ENCODE data around the gene GALNT5. TPM values are rescaled to one million over a fixed set of nuclear protein-coding genes. Genes with fewer than 3 reads are reported as not detected.

GALNT5 gene
- total and polyA plus RNA-seq, 2 donors (not counting 3 experiments of a cell fraction or from before 2014, with no cell fraction given) = not detected

DNA sequence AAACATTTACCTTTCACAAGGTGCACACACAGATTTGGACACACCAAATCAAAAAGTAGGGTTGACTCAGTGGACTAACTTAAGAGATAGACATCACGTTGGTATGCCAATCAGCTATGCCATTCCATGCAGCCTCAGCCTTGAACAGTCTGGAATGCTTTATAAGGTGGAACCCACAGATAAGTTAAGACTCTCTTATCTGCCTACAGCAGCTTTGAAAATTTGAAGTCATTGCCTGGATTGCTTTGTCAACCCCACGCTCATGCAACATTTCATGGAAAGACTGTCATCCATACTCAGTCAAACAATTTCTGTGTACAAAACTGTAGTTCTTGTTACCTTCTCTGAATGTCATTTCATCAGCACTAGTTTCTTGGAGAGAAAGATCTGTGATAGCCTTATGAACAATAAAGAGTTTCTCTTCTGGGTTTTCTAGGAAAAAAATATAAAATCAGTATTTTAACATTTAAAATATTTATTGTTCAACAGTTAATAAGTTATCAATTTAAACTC, 66.9 kb downstream of the GALNT5 start:
- FAIRE-seq = no peak
- intact Hi-C loops (cut with micrococcal nuclease) = no loop called here

More for the DNA sequence above, 66.9 kb downstream of the GALNT5 start:
- Histone ChIP-seq H3K4me3 (replicated peaks in 1 of 3; ENCODE audit: insufficient read depth in 1 of 3, low read depth in 1 of 3, low read length in 3 of 3) (no peak overlapping the region), H3K36me3 (ENCODE audit: control insufficient read depth in 2 of 2, extremely low read depth in 1 of 2, insufficient read depth in 2 of 2, low read length in 2 of 2) (no peaks in the 10 kb centered on the region), H3K27me3 (ENCODE audit: control insufficient read depth in 2 of 2, insufficient read depth in 2 of 2, low read length in 2 of 2) (peaks cover 0 to 4% of the 10 kb centered on the region in 2 experiments), H3K4me1 (ENCODE audit: control insufficient read depth, extremely low read depth, insufficient read depth, low read length) (no peaks in the 10 kb centered on the region), H3K27ac (ENCODE audit: insufficient read depth, low read depth, low read length) (no peak overlapping the region), H3K9me1 (replicated peaks; ENCODE audit: control insufficient read depth, extremely low read depth, insufficient read depth, low read length) (no peaks in the 10 kb centered on the region), H3K79me2 (ENCODE audit: control insufficient read depth, insufficient read depth, low read length) (no peaks in the 10 kb centered on the region), H3K9ac (replicated peaks; ENCODE audit: extremely low read depth, insufficient read depth, low read length) (no peak overlapping the region), H3K4me2 (ENCODE audit: insufficient read depth, low read length) (no peak overlapping the region), H4K20me1 (replicated peaks; ENCODE audit: control insufficient read depth, extremely low read depth, insufficient read depth, low read length) (no peaks in the 10 kb centered on the region), H2AFZ (ENCODE audit: low read depth, low read length) (no peak overlapping the region), H3K9me3 (replicated peaks; ENCODE audit: control insufficient read depth, insufficient read depth, low read length) (no peaks in the 10 kb centered on the region)
- BruUV-seq (replicated peaks) = no TSS peak
- ChIA-PET POLR2A (no interaction called here), CTCF (interaction anchor here (1.3 to 15.2 kb wide), 3 partner anchors 8 to 20 kb away, joined by 3 to 249 read pairs (median 113); no protein-coding TSS in a partner anchor)
- TF ChIP-seq, protein P1, sequence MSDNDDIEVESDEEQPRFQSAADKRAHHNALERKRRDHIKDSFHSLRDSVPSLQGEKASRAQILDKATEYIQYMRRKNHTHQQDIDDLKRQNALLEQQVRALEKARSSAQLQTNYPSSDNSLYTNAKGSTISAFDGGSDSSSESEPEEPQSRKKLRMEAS (IDR thresholded peaks at IDR 0.05; ENCODE audit: insufficient read depth, insufficient read length) = no peak
- TF ChIP-seq GATA2 (IDR thresholded peaks at IDR 0.05; ENCODE audit: insufficient read depth, insufficient read length, low read depth, low read length) (no peak), POLR2A (IDR thresholded peaks at IDR 0.05; ENCODE audit: low read depth, low read length) (no peak), POLR2AphosphoS5 (IDR thresholded peaks at IDR 0.05; ENCODE audit: insufficient read depth, low read depth, low read length) (no peak), FOS (IDR thresholded peaks at IDR 0.05; ENCODE audit: borderline replicate concordance, insufficient read depth, low read length) (no peak), EZH2 (IDR thresholded peaks at IDR 0.05; ENCODE audit: borderline replicate concordance, low read depth, low read length, severe bottlenecking) (no peak), MYC (IDR thresholded peaks at IDR 0.05; ENCODE audit: low read depth, low read length) (no peak), JUN (IDR thresholded peaks at IDR 0.05; ENCODE audit: borderline replicate concordance, insufficient read depth, insufficient read length, low read depth) (no peak)
- TF ChIP-seq, protein P2, sequence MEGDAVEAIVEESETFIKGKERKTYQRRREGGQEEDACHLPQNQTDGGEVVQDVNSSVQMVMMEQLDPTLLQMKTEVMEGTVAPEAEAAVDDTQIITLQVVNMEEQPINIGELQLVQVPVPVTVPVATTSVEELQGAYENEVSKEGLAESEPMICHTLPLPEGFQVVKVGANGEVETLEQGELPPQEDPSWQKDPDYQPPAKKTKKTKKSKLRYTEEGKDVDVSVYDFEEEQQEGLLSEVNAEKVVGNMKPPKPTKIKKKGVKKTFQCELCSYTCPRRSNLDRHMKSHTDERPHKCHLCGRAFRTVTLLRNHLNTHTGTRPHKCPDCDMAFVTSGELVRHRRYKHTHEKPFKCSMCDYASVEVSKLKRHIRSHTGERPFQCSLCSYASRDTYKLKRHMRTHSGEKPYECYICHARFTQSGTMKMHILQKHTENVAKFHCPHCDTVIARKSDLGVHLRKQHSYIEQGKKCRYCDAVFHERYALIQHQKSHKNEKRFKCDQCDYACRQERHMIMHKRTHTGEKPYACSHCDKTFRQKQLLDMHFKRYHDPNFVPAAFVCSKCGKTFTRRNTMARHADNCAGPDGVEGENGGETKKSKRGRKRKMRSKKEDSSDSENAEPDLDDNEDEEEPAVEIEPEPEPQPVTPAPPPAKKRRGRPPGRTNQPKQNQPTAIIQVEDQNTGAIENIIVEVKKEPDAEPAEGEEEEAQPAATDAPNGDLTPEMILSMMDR (IDR thresholded peaks at IDR 0.05; ENCODE audit: extremely low read depth in 1 of 2, insufficient read depth in 1 of 2, low read depth in 1 of 2, low read length in 2 of 2) = no peak
- dilution Hi-C loops (cut with MboI; ENCODE audit: extremely low pct_ligation_motif_present, low sequenced_read_pairs) = no loop called here
- no peak for DNase-seq (ENCODE audit: low read depth, low spot score)
